ENCODE results near the gene CHMP3. TPM values are rescaled to one million over a fixed set of nuclear protein-coding genes. Genes with fewer than 3 reads are reported as not detected.
A peak's percentile ranks its signal among the peaks of the same experiment; 100 is the strongest.
"Not testable (repeated sequence)": the region's sequence is repeated elsewhere in the genome, so short reads cannot be mapped to it uniquely, and the experiment has no call there.

CHMP3 gene
- total RNA-seq, 1 donor from 2014 or later: 149 TPM

DNA sequence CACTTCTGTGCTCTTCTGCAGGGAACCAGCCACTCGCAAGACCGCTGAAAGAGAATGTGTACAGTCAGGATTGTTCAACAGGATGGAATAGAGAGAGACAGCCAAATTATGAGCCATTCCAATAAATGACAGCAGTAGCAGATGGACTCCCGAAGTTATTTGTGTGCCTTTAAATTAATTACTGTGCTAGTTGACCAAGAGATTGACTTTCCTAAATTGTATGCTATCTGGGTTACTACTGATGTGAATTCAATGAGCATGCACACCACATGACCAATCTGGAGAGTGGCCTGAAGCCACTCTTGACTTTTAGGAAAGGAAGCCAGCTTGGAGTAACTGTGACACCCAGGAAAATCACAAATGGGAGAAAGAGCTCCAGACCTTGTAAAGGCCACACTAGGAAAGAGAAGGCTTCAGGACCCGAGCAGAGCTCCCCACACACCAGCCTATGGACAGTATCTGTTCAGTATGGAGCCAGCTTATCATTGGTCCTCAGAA is 52.8 kb downstream of the CHMP3 start:
- intact Hi-C loops (cut with micrococcal nuclease): no loop called here
- Histone ChIP-seq H3K36me3 (peaks cover 46% of the 10 kb centered on the region), H3K27me3 (ENCODE audit: low read depth) (no peaks in the 10 kb centered on the region), H3K27ac (replicated peaks) (peak overlapping the region; percentile 64), H3K9me3 (replicated peaks) (no peaks in the 10 kb centered on the region), H3K4me3 (no peak overlapping the region), H3K4me1 (peaks cover 65% of the 10 kb centered on the region)
- TF ChIP-seq, protein P1, sequence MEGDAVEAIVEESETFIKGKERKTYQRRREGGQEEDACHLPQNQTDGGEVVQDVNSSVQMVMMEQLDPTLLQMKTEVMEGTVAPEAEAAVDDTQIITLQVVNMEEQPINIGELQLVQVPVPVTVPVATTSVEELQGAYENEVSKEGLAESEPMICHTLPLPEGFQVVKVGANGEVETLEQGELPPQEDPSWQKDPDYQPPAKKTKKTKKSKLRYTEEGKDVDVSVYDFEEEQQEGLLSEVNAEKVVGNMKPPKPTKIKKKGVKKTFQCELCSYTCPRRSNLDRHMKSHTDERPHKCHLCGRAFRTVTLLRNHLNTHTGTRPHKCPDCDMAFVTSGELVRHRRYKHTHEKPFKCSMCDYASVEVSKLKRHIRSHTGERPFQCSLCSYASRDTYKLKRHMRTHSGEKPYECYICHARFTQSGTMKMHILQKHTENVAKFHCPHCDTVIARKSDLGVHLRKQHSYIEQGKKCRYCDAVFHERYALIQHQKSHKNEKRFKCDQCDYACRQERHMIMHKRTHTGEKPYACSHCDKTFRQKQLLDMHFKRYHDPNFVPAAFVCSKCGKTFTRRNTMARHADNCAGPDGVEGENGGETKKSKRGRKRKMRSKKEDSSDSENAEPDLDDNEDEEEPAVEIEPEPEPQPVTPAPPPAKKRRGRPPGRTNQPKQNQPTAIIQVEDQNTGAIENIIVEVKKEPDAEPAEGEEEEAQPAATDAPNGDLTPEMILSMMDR (IDR thresholded peaks at IDR 0.05; ENCODE audit: borderline replicate concordance): no peak
- DNase-seq: no peak

DNA sequence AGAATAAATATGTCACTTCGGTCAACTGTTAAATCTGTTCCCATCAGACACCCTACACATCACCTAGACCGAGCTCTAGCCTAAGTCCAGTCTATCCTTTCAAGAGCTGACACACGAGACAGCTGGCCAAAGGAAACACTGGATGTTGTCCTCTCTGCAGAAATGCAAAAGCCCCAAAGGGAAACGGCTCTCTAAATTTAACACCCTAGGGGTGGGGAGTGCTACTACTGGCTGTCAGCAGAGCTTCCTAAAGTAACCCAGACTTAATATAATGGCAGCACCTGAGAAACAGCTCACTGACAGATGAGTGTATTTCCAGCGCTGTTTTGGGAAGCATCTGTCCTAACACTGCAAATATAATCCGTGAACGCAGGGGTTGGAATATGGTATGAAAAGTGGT is 55.6 kb downstream of the CHMP3 start:
- TF ChIP-seq, protein P1 (IDR thresholded peaks at IDR 0.05; ENCODE audit: borderline replicate concordance): no peak
- peak overlapping the region; percentile 2 for H3K27ac ChIP-seq (replicated peaks)
- intact Hi-C loops (cut with micrococcal nuclease): no loop called here
- H3K4me3 ChIP-seq: no peak overlapping the region
- no peaks in the 10 kb centered on the region for H3K27me3 ChIP-seq (ENCODE audit: low read depth)
- H3K9me3 ChIP-seq (replicated peaks): no peaks in the 10 kb centered on the region
- no peak for DNase-seq
- peaks cover 48% of the 10 kb centered on the region for H3K4me1 ChIP-seq
- peaks cover 73% of the 10 kb centered on the region for H3K36me3 ChIP-seq

DNA sequence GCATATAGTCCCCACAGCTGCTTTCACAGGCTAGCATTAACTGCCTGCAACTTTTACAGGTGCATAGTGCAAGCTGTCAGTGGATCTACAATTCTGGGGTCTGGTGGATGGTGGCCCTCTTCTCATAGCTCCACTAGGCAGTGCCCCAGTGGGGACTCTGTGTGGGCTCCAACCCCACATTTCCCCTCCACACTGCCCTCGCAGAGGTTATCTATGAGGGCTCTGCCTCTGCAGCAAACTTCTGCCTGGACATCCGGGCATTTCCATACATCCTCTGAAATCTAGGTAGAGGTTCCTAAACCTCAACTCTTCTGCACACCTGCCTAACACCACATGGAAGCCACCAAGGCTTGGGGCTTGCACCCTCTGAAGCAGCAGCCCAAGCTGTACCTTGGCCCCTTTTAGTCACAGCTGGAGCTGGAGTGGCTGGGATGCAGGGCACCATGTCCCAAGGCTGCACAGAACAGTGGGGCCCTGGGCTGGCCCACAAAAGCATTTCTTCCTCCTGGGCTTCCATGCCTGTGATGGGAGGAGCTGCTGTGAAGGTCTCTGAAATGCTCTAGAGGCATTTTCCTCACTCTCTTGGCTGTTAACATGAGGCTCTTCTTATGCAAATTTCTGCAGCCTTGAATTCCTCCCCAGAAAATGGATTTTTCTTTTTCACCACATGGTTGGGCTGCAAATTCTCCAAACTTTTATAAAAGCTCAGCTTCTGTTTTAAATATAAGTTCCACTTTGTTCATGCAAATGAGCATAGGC is 62.7 kb downstream of the CHMP3 start:
- intact Hi-C loops (cut with micrococcal nuclease): no loop called here
- Histone ChIP-seq H3K36me3 (peaks cover 91% of the 10 kb centered on the region), H3K4me3 (no peak overlapping the region), H3K27me3 (ENCODE audit: low read depth) (no peaks in the 10 kb centered on the region), H3K9me3 (replicated peaks) (peaks cover 10% of the 10 kb centered on the region), H3K4me1 (peaks cover 11% of the 10 kb centered on the region), H3K27ac (replicated peaks) (no peak overlapping the region)
- TF ChIP-seq, protein P1 (IDR thresholded peaks at IDR 0.05; ENCODE audit: borderline replicate concordance): no peak
- no peak for DNase-seq

DNA sequence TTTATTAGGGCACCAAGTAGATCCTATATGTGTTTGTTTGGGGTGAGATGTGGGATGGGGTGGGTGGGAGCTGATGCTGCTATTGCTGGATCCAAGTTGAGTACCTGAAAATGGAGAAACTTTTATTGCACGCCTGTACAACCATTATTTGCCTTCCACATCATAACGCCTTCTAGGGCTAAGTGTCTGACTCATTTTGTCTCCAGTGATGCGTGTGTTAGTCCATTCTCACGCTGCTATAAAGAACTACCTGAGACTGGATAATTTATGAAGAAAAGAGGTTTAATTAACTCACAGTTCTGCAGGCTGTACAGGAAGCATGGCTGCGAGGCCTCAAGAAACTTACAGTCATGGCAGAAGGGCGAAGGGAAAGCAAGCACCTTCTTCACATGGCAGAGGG is 63.9 kb downstream of the CHMP3 start:
- TF ChIP-seq, protein P1 (IDR thresholded peaks at IDR 0.05; ENCODE audit: borderline replicate concordance): no peak
- intact Hi-C loops (cut with micrococcal nuclease): no loop called here
- peaks cover 10% of the 10 kb centered on the region for H3K9me3 ChIP-seq (replicated peaks)
- H3K27me3 ChIP-seq (ENCODE audit: low read depth): no peaks in the 10 kb centered on the region
- no peak overlapping the region for H3K27ac ChIP-seq (replicated peaks)
- no peak for DNase-seq
- H3K36me3 ChIP-seq: peaks cover 92% of the 10 kb centered on the region
- H3K4me1 ChIP-seq: peaks cover 11% of the 10 kb centered on the region
- no peak overlapping the region for H3K4me3 ChIP-seq

DNA sequence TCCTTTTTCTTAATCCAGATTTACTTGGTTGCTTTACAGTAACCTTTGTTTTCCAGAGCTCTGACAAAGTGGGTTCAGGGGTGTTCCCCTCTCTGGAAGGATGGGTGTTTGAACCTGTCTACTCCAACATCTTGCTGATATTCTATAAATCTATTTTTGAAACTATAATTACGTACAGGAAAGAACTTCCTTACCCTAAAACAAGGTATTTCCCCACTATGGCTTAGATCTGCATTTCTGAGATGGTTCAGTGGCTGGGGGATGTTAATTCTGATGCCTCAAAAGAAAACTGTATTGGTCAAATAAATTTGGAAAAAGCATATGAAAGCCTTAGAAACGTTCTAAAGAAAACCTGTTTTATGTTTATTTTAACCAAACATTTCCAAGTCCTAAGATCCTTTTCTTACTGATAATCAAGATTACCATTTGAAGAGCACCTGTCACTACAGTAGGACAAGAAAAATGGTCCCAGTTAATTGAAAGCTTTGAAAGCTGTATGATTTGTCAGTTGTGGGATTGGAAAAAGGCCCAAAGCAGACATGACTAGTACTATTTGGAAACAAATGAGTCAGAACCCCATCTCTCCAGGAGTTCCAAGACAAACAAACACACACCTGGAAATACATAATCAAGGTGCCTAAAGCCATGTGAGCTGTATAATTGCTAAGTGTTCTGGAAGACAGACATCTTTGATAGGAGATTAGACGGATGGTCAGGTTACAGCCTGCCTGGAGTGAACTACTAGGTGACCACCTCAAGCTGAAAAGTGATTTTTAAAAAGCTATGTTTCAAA is 64.6 kb downstream of the CHMP3 start:
- DNase-seq: no peak
- H3K27ac ChIP-seq (replicated peaks): no peak overlapping the region
- peaks cover 11% of the 10 kb centered on the region for H3K4me1 ChIP-seq
- H3K9me3 ChIP-seq (replicated peaks): peaks cover 10% of the 10 kb centered on the region
- TF ChIP-seq, protein P1 (IDR thresholded peaks at IDR 0.05; ENCODE audit: borderline replicate concordance): no peak
- no peaks in the 10 kb centered on the region for H3K27me3 ChIP-seq (ENCODE audit: low read depth)
- H3K4me3 ChIP-seq: no peak overlapping the region
- intact Hi-C loops (cut with micrococcal nuclease): no loop called here
- H3K36me3 ChIP-seq: peaks cover 92% of the 10 kb centered on the region

DNA sequence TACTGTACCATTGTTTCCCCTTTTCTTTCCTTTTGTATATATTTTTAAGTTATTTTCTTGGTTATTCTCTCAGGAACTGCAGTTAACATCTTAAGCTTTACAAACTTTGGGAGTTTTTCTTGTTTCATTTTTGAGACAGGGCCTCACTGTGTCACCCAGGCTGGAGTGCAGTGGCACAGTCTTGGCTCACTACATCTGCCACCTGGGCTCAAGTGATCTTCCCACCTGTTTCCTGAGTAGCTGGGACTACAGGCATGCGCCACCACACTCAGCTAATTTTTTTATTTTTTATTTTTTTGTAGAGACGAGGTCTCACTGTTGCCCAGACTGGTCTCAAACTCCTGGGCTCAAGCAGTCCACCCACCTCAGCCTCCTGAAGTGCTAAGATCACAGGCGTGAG is 66.9 kb downstream of the CHMP3 start:
- H3K9me3 ChIP-seq (replicated peaks); H3K27me3 ChIP-seq (ENCODE audit: low read depth); H3K4me3 ChIP-seq; intact Hi-C loops (cut with micrococcal nuclease); DNase-seq; H3K27ac ChIP-seq (replicated peaks): not testable (repeated sequence)
- Histone ChIP-seq H3K36me3 (peaks cover 98% of the 10 kb centered on the region), H3K4me1 (peaks cover 24% of the 10 kb centered on the region)
